DND-41 (cell line): ENCODE data around the gene CLEC17A.

Experiments used
- EZH2 ChIP-seq: IDR thresholded peaks from 3 replicates; pipeline ENCODE4 v1.6.1; 2012; ENCODE audit warnings: borderline replicate concordance, low read depth, mild to moderate bottlenecking, moderate library complexity, low read length, inconsistent platforms; ENCODE audit not compliant: severe bottlenecking
- TF ChIP-seq, protein P1 (sequence below): IDR thresholded peaks from 2 replicates; pipeline ENCODE4 v1.5.1; 2012; ENCODE audit warnings: borderline replicate concordance, low read length, moderate library complexity, mild to moderate bottlenecking; ENCODE audit not compliant: poor library complexity, severe bottlenecking; ENCODE audit errors: extremely low read depth

GRCh38 chr19:14595558-14595957 lies 12.7 kb downstream of the CLEC17A start:
- TF ChIP-seq, protein P1, sequence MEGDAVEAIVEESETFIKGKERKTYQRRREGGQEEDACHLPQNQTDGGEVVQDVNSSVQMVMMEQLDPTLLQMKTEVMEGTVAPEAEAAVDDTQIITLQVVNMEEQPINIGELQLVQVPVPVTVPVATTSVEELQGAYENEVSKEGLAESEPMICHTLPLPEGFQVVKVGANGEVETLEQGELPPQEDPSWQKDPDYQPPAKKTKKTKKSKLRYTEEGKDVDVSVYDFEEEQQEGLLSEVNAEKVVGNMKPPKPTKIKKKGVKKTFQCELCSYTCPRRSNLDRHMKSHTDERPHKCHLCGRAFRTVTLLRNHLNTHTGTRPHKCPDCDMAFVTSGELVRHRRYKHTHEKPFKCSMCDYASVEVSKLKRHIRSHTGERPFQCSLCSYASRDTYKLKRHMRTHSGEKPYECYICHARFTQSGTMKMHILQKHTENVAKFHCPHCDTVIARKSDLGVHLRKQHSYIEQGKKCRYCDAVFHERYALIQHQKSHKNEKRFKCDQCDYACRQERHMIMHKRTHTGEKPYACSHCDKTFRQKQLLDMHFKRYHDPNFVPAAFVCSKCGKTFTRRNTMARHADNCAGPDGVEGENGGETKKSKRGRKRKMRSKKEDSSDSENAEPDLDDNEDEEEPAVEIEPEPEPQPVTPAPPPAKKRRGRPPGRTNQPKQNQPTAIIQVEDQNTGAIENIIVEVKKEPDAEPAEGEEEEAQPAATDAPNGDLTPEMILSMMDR = no peak
- no peak for TF ChIP-seq EZH2
